Activated CD8-positive, alpha-beta T cell treated with anti-CD3 and anti-CD28 coated beads, Interleukin-2, amount 10 ng/mL, durations not matched to agents 7 days and 5 days (primary cell): ENCODE measurements around the gene HSD17B2. TPM values are rescaled to one million over a fixed set of nuclear protein-coding genes. Genes with fewer than 3 reads are reported as not detected.
"Not testable (repeated sequence)": the region's sequence is repeated elsewhere in the genome, so short reads cannot be mapped to it uniquely, and the experiment has no call there.

Experiments used
- ATAC-seq: fragments of 150-1000 bp; cut with Tn5 transposase; one replicate; pipeline ENCODE4 v1.10.0; 2021; ENCODE audit warnings: moderate library complexity
- CTCF ChIA-PET: fragments of 350-600 bp; sonication (Branson Sonifier 250); formaldehyde crosslinking; loops from one replicate; lab custom pipeline; 2021; ENCODE audit warnings: antibody characterized with exemption; lab: Charles Lee
- POLR2A ChIA-PET: fragments of 350-600 bp; sonication (Branson Sonifier 250); formaldehyde crosslinking; loops from one replicate; lab custom pipeline; 2021; ENCODE audit warnings: antibody characterized with exemption; lab: Charles Lee
- DNase-seq: peaks from one replicate; pipeline ENCODE4 v3.0.0-alpha.2; 2020
- H3K27ac Mint-ChIP-seq: one replicate; pipeline ENCODE4 v1.8.0; 2021; ENCODE audit warnings: mild to moderate bottlenecking, mixed read lengths
- H3K27me3 Mint-ChIP-seq: one replicate; pipeline ENCODE4 v1.8.0; 2021; ENCODE audit warnings: low read depth, mixed read lengths
- H3K36me3 Mint-ChIP-seq: one replicate; pipeline ENCODE4 v1.8.0; 2021; ENCODE audit warnings: low read depth, mixed read lengths
- H3K4me1 Mint-ChIP-seq: one replicate; pipeline ENCODE4 v1.8.0; 2021; ENCODE audit warnings: low read depth, mixed read lengths
- H3K4me3 Mint-ChIP-seq: one replicate; pipeline ENCODE4 v1.8.0; 2021; ENCODE audit warnings: mild to moderate bottlenecking, mixed read lengths
- H3K9me3 Mint-ChIP-seq: one replicate; pipeline ENCODE4 v1.8.0; 2022; ENCODE audit warnings: mixed read lengths; ENCODE audit not compliant: insufficient read depth
- total RNA-seq, 2 experiments: library from RNA; stranded (reverse); gene quantifications; one replicate each; pipeline ENCODE4 v1.2.3, GENCODE V29; 2021

Gene HSD17B2
- total RNA-seq, 2 experiments from 2014 or later = not detected

GRCh38 chr16:82088483-82088882, 53.4 kb downstream of the HSD17B2 start:
- ChIA-PET CTCF (no interaction called here), POLR2A (no interaction called here)
- H3K9me3 Mint-ChIP-seq = no peaks in the 10 kb centered on the region
- peaks cover 2% of the 10 kb centered on the region for H3K4me1 Mint-ChIP-seq
- no peaks in the 10 kb centered on the region for H3K36me3 Mint-ChIP-seq
- no peak overlapping the region for H3K4me3 Mint-ChIP-seq
- peaks cover 12% of the 10 kb centered on the region for H3K27me3 Mint-ChIP-seq
- no peak for ATAC-seq
- no peak overlapping the region for H3K27ac Mint-ChIP-seq
- DNase-seq = no peak

- DNase-seq (no peak), ATAC-seq (no peak)
- ChIA-PET POLR2A (no interaction called here), CTCF (no interaction called here)
- no peak overlapping the region for H3K4me3 Mint-ChIP-seq
- no peaks in the 10 kb centered on the region for H3K9me3 Mint-ChIP-seq
- H3K27ac Mint-ChIP-seq = no peak overlapping the region
- no peaks in the 10 kb centered on the region for H3K36me3 Mint-ChIP-seq
- peaks cover 10% of the 10 kb centered on the region for H3K4me1 Mint-ChIP-seq
- peaks cover 12% of the 10 kb centered on the region for H3K27me3 Mint-ChIP-seq
Observed at GRCh38 chr16:82091241-82091640, 56.2 kb downstream of the HSD17B2 start.

- Mint-ChIP-seq H3K36me3 (no peaks in the 10 kb centered on the region), H3K27ac (no peak overlapping the region), H3K4me3 (no peak overlapping the region), H3K4me1 (peaks cover 10% of the 10 kb centered on the region), H3K27me3 (peaks cover 6% of the 10 kb centered on the region), H3K9me3 (no peaks in the 10 kb centered on the region)
- DNase-seq (no peak), ATAC-seq (no peak)
- POLR2A ChIA-PET = no interaction called here
- CTCF ChIA-PET = interaction anchor here (0.6 kb wide), 1 partner anchor 138 kb away, joined by 4 read pairs; no protein-coding TSS in a partner anchor
Observed at GRCh38 chr16:82092711-82093110, 57.7 kb downstream of the HSD17B2 start.

- POLR2A ChIA-PET = interaction anchor here (0.6 to 1.0 kb wide), 2 partner anchors 21 to 683 kb away, joined by 3 read pairs; no protein-coding TSS in a partner anchor
- ATAC-seq = no peak
- Mint-ChIP-seq H3K9me3 (no peaks in the 10 kb centered on the region), H3K27ac (no peak overlapping the region), H3K4me1 (peaks cover 10% of the 10 kb centered on the region), H3K27me3 (peaks cover 5% of the 10 kb centered on the region), H3K4me3 (no peak overlapping the region), H3K36me3 (no peaks in the 10 kb centered on the region)
- CTCF ChIA-PET = no interaction called here
- peak; percentile 24 for DNase-seq
Observed at GRCh38 chr16:82093666-82094300, 58.7 kb downstream of the HSD17B2 start.

- peaks cover 5% of the 10 kb centered on the region for H3K27me3 Mint-ChIP-seq
- H3K27ac Mint-ChIP-seq = no peak overlapping the region
- ChIA-PET POLR2A (interaction anchor here (1.0 kb wide), 1 partner anchor 20 kb away, joined by 3 read pairs; no protein-coding TSS in a partner anchor), CTCF (interaction anchor here (0.8 kb wide), 1 partner anchor 209 kb away, joined by 3 read pairs; no protein-coding TSS in a partner anchor)
- no peak for ATAC-seq
- no peaks in the 10 kb centered on the region for H3K9me3 Mint-ChIP-seq
- H3K4me3 Mint-ChIP-seq = no peak overlapping the region
- no peaks in the 10 kb centered on the region for H3K36me3 Mint-ChIP-seq
- peaks cover 10% of the 10 kb centered on the region for H3K4me1 Mint-ChIP-seq
- no peak for DNase-seq
Observed at GRCh38 chr16:82094942-82095540, 60.0 kb downstream of the HSD17B2 start.

GRCh38 chr16:82096641-82097040, 61.6 kb downstream of the HSD17B2 start:
- no peak overlapping the region for H3K4me3 Mint-ChIP-seq
- POLR2A ChIA-PET = no interaction called here
- H3K4me1 Mint-ChIP-seq = peaks cover 10% of the 10 kb centered on the region
- H3K27me3 Mint-ChIP-seq = peaks cover 5% of the 10 kb centered on the region
- no peak for DNase-seq
- CTCF ChIA-PET = no interaction called here
- no peaks in the 10 kb centered on the region for H3K9me3 Mint-ChIP-seq
- no peak overlapping the region for H3K27ac Mint-ChIP-seq
- ATAC-seq = no peak
- no peaks in the 10 kb centered on the region for H3K36me3 Mint-ChIP-seq

- H3K4me3 Mint-ChIP-seq = no peak overlapping the region
- peaks cover 15% of the 10 kb centered on the region for H3K27me3 Mint-ChIP-seq
- no peak overlapping the region for H3K27ac Mint-ChIP-seq
- CTCF ChIA-PET = no interaction called here
- DNase-seq (no peak), ATAC-seq (no peak)
- H3K9me3 Mint-ChIP-seq = no peaks in the 10 kb centered on the region
- H3K4me1 Mint-ChIP-seq = no peaks in the 10 kb centered on the region
- POLR2A ChIA-PET = no interaction called here
- no peaks in the 10 kb centered on the region for H3K36me3 Mint-ChIP-seq
Observed at GRCh38 chr16:82105107-82105506, 70.1 kb downstream of the HSD17B2 start.

- CTCF ChIA-PET = interaction anchor here (0.8 kb wide), 1 partner anchor 26 kb away, joined by 3 read pairs; no protein-coding TSS in a partner anchor
- no peak for ATAC-seq
- Mint-ChIP-seq H3K4me3 (no peak overlapping the region), H3K36me3 (no peaks in the 10 kb centered on the region), H3K9me3 (no peaks in the 10 kb centered on the region), H3K27ac (no peak overlapping the region), H3K4me1 (no peaks in the 10 kb centered on the region), H3K27me3 (peaks cover 7% of the 10 kb centered on the region)
- POLR2A ChIA-PET = no interaction called here
- DNase-seq = no peak
Observed at GRCh38 chr16:82108100-82108499, 73.0 kb downstream of the HSD17B2 start.

GRCh38 chr16:82108774-82109173, 73.7 kb downstream of the HSD17B2 start:
- H3K4me3 Mint-ChIP-seq = no peak overlapping the region
- ATAC-seq = no peak
- H3K4me1 Mint-ChIP-seq = no peaks in the 10 kb centered on the region
- H3K27me3 Mint-ChIP-seq = peaks cover 5% of the 10 kb centered on the region
- H3K36me3 Mint-ChIP-seq = no peaks in the 10 kb centered on the region
- H3K27ac Mint-ChIP-seq = no peak overlapping the region
- ChIA-PET POLR2A (no interaction called here), CTCF (no interaction called here)
- no peak for DNase-seq
- H3K9me3 Mint-ChIP-seq = no peaks in the 10 kb centered on the region

GRCh38 chr16:82109266-82109665, 74.2 kb downstream of the HSD17B2 start:
- DNase-seq, POLR2A ChIA-PET, H3K27me3 Mint-ChIP-seq, H3K9me3 Mint-ChIP-seq, H3K36me3 Mint-ChIP-seq, H3K27ac Mint-ChIP-seq, H3K4me1 Mint-ChIP-seq, H3K4me3 Mint-ChIP-seq, ATAC-seq, CTCF ChIA-PET: not testable (repeated sequence)

GRCh38 chr16:82111944-82112343, 76.9 kb downstream of the HSD17B2 start:
- DNase-seq = no peak
- CTCF ChIA-PET = no interaction called here

GRCh38 chr16:82113741-82114140, 78.7 kb downstream of the HSD17B2 start:
- POLR2A ChIA-PET = no interaction called here
- no peaks in the 10 kb centered on the region for H3K4me1 Mint-ChIP-seq
- H3K36me3 Mint-ChIP-seq = no peaks in the 10 kb centered on the region
- CTCF ChIA-PET = no interaction called here
- H3K9me3 Mint-ChIP-seq = no peaks in the 10 kb centered on the region
- DNase-seq (no peak), ATAC-seq (no peak)
- H3K27ac Mint-ChIP-seq = no peak overlapping the region
- no peak overlapping the region for H3K4me3 Mint-ChIP-seq
- no peaks in the 10 kb centered on the region for H3K27me3 Mint-ChIP-seq

More at GRCh38 chr16:82111944-82112343, 76.9 kb downstream of the HSD17B2 start:
- no peaks in the 10 kb centered on the region for H3K36me3 Mint-ChIP-seq
- no peak overlapping the region for H3K27ac Mint-ChIP-seq
- H3K4me1 Mint-ChIP-seq = no peaks in the 10 kb centered on the region
- POLR2A ChIA-PET = interaction anchor here (0.7 kb wide), 1 partner anchor 58 kb away, joined by 3 read pairs; the partner anchor contains the start of gene MPHOSPH6
- no peak for ATAC-seq
- H3K9me3 Mint-ChIP-seq = no peaks in the 10 kb centered on the region
- H3K27me3 Mint-ChIP-seq = no peaks in the 10 kb centered on the region
- H3K4me3 Mint-ChIP-seq = no peak overlapping the region
